Fibroblast of peridontal ligament (primary cell): ENCODE measurements around the gene MAT2B.
"Not testable (repeated sequence)": the region's sequence is repeated elsewhere in the genome, so short reads cannot be mapped to it uniquely, and the experiment has no call there.

ENCODE experiments used
- DNase-seq: peaks from one replicate; pipeline ENCODE4 v3.0.0-alpha.2; 2010; ENCODE audit errors: extremely low read depth

The MAT2B gene

GRCh38 chr5:163503106-163504078 lies 2.0 kb upstream of the MAT2B start:
- peak; percentile 94 for DNase-seq

DNA sequence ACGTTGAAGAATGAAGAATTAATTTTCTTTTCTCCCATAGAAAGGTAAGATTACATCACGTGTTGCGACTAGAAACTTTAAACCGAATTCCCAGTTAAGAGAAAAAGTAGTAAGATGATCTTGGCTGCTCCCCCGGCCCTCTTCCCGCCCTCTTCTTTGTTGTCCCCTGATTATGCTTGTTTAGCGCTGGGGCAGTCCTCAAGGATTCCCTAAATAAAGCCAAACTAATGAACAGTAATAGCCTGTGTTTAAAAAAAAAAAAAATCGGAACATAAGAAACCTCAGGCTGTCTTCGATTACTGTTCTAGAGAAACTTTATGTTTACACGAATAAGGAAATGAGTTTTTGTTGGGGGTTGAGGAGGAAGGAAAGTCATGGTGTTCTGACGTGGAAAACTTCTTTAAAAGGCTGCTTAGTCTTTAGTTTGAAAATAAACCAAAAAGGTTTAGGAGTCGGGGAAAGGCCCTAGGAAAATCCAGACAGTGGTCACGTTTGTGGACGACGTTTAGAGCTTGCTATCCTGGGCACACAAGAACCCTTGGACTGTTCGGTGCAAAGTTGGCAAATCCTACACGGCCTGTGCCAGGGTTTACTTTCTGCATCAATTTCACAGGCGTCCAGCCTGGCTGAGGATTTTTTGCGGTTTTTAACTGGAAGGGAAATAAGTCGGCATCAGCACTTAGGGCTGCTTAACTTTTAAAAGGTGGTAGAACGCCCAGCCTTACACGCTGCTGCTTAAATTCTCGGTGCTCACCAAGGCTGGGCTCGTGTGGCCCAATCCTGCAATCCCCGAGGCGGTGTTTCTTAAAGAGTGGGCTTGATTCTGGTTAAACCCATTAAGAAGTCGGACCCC lies 1.1 kb upstream of the MAT2B start:
- DNase-seq, result peak; percentile 83

GRCh38 chr5:163505049-163505367 lies 411 bp upstream of the MAT2B start:
- DNase-seq, result no peak

DNA sequence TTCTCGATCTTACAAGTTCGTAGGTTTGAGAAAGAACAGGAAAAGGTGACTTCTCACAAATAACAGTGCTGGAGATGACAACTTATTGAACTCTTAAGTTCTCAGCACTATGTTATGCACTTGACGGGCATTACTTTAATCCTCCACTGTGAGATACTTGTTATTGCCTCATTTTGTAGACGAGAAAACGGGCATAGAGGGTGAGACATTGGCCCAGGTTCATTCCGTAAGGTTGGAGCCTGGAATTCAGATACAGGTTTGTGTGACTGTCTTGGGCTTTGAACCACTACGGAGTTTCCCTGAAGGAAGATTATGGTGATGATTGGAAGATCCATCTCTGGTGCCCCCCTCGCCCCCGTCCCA lies 657 bp downstream of the MAT2B start:
- DNase-seq, result no peak

GRCh38 chr5:163506726-163507125 lies 1.3 kb downstream of the MAT2B start:
- DNase-seq, result peak; percentile 63

DNA sequence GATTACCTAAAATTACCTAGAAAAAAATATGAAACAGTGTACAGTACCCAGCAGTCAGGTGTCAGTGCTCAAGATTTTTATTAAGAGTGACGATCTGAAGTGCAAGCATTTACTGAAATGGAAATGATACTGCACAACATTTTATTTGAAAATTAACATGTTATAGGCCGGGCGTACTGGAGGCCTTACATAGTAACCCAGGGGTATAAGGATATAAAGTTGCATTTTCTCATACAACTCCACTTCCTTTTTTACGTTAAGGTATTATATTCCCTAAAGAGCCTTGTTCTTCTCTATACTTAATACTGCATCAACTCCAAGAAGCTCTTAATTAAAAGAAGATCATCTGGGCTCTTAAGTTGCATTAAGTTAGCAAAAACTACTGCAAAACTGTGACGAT lies 3.3 kb downstream of the MAT2B start:
- DNase-seq, result no peak

GRCh38 chr5:163509291-163509951 lies 4.0 kb downstream of the MAT2B start:
- peak; percentile 91 for DNase-seq

DNA sequence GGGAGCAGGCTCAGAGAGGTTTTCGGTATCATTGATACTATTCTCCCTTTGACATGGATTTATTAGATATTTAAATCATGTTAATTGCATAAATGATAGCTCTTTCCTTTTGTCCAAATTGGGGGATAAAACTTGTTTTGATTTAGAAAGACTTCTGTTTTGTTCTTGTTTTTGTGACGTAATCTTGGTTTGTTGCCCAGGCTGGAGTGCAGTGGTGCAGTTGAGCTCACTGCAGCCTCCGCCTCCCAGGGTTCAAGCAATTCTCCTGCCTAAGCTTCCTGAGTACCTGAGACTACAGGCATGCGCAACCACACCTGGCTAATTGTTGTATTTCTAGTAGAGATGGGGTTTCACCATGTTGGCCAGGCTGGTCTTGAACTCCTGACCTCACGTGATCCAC lies 7.1 kb downstream of the MAT2B start:
- DNase-seq, result peak; percentile 2

DNA sequence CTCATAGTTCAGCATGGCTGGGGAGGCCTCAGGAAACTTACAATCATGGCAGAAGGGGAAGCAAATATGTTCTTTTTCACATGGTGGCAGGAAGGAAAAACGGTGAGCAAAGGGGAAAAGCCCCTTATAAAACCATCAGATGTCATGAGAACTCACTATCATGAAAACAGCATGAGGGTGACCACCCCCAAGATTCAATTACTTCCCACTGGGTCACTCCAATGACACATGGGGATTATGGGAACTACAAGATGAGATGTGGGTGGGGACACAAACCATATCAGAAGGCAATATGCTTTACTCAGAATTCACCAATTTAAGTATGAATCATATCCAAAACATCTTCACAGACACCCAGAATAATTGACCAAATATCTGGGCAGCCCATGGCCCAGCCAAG lies 19.7 kb downstream of the MAT2B start:
- DNase-seq, result no peak

DNA sequence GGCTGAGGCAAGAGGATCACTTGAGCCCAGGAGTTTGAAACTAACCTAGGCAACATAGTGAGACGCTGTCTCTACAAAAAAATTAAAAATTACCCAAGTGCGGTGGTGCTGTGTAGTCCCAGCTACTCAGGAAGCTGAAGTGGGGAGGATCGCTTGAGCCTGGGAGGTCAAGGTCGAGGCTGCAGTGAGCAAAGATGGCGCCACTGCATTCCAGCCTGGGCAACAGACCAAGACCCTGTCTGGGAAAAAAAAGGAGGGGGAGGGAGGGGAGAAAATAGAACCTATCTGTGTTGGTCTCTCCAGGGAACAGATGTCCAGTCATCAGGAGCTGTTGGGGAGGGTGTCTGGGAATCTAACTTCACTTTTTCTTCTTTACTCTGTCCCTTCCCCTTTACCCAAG lies 24.3 kb downstream of the MAT2B start:
- DNase-seq, result no peak

- no peak for DNase-seq
These were observed 25.9 kb downstream of the MAT2B start for GRCh38 chr5:163531272-163531671.

DNA sequence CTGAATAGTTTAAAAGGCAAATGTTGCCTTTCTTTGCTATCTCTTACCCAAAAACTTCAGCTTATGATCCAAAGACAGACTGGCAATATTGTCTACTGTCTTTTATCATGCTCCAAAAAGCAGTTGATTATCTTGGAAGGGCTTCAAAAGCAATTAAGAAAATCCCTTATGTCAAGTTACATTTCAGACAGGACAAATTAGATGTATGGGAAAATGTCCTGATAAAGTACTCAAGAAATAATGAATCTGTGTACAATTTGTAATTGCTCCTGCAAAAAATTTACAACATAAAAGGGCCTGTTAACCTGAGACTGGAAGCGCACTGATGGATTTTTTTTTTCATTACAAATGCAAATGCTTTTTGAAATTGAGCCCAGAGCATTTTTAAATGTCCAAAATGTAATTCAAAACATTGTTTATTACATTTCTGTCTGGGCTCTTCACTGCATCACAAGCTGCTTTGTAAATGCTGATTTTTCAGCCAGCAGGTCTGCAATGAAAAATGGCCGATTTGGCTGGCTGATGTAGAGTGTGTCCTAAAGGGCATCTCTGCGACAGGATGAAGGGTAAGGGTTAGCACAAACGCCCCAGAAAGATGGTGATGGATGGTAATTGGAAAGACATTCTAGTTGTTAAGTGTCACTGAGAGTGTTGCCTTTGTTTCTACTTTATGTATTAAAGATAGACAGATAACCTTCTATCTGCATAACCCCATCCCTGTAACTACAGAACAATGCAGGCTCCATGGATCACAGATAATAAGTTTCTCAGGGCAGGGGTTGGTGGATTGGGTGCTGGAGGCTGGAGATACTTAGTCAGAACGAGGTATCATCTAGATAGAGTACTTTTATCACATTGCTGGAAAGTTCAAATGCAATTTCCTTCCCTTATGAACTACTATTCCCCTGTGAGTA lies 27.0 kb downstream of the MAT2B start:
- no peak for DNase-seq

- no peak for DNase-seq
These were observed 27.8 kb downstream of the MAT2B start for GRCh38 chr5:163533223-163533622.

GRCh38 chr5:163534492-163535094 lies 29.2 kb downstream of the MAT2B start:
- no peak for DNase-seq

DNA sequence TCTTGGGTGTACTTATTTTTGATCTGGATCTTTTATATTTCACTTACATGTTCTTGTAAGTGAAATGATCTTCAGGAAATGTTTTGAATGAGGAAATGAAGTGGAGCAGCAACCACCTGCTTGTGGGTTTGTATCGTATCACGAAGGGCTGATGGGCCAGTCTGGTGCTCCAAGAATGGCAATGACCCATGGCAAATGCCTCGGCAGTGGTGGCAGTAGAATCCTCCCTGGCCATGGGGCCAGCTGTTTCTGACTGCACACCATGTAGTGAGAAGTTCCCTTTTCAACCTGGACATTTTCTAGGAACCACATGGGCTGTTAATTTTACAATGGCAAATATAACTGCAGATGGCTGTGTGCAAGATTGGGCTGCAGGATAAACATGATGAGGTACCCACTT lies 29.9 kb downstream of the MAT2B start:
- no peak for DNase-seq

DNA sequence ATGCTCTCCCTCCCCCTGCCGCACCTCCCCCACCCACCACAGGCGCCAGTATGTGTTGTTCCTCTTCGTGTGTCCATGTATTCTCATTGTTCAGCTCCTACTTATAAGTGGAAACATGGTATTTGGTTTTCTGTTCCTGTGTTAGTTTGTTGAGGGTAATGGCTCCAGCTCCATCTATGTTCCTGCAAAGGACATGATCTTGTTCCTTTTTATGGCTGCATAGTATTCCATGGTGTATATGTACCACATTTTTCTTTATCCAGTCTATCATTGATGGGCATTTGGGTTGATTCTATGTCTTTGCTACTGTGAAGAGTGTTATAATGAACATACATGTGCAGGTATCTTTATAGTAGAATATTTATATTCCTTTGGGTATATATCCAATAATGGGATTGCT lies 31.0 kb downstream of the MAT2B start:
- not testable (repeated sequence) for DNase-seq

GRCh38 chr5:163540696-163541095 lies 35.3 kb downstream of the MAT2B start:
- no peak for DNase-seq

GRCh38 chr5:163542771-163543170 lies 37.4 kb downstream of the MAT2B start:
- DNase-seq, result no peak

- no peak for DNase-seq
These were observed 38.6 kb downstream of the MAT2B start for GRCh38 chr5:163544041-163544440.

- no peak for DNase-seq
These were observed 39.4 kb downstream of the MAT2B start for GRCh38 chr5:163544836-163545235.

GRCh38 chr5:163548649-163549048 lies 43.2 kb downstream of the MAT2B start:
- DNase-seq, result no peak
